ENCODE results near the gene FYN. TPM values are rescaled to one million over a fixed set of nuclear protein-coding genes. Genes with fewer than 3 reads are reported as not detected.
A peak's percentile ranks its signal among the peaks of the same experiment; 100 is the strongest.

Gene FYN
- total and polyA plus RNA-seq, 2 donors from 2014 or later, result 34.5 to 52.4 TPM

GRCh38 chr6:111759331-111759835 is 113.9 kb downstream of the FYN start:
- DNase-seq (no peak), FAIRE-seq (no peak)
- peak overlapping the region in 1 of 3 donors; percentile 0 for H3K4me3 ChIP-seq (ENCODE audit: low read length in 3 of 3)
- peak overlapping the region; percentile 13 to 38 for H3K27ac ChIP-seq (ENCODE audit: low read depth in 2 of 2, low read length in 2 of 2)
- peaks cover 3 to 9% (median 4%) of the 10 kb centered on the region in 3 donors for H3K4me1 ChIP-seq (ENCODE audit: control insufficient read depth in 2 of 3, insufficient read depth in 2 of 3, low read depth in 1 of 3, low read length in 3 of 3)
- H3K9me3 ChIP-seq (ENCODE audit: control insufficient read depth in 2 of 3, insufficient read depth in 1 of 3, low read length in 3 of 3), result no peaks in the 10 kb centered on the region
- TF ChIP-seq, protein P1, sequence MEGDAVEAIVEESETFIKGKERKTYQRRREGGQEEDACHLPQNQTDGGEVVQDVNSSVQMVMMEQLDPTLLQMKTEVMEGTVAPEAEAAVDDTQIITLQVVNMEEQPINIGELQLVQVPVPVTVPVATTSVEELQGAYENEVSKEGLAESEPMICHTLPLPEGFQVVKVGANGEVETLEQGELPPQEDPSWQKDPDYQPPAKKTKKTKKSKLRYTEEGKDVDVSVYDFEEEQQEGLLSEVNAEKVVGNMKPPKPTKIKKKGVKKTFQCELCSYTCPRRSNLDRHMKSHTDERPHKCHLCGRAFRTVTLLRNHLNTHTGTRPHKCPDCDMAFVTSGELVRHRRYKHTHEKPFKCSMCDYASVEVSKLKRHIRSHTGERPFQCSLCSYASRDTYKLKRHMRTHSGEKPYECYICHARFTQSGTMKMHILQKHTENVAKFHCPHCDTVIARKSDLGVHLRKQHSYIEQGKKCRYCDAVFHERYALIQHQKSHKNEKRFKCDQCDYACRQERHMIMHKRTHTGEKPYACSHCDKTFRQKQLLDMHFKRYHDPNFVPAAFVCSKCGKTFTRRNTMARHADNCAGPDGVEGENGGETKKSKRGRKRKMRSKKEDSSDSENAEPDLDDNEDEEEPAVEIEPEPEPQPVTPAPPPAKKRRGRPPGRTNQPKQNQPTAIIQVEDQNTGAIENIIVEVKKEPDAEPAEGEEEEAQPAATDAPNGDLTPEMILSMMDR (IDR thresholded peaks at IDR 0.05; ENCODE audit: borderline replicate concordance, extremely low read depth, insufficient read depth), result no peak
- intact Hi-C loops (cut with DNase I), result no loop called here
- H3K9ac ChIP-seq (ENCODE audit: low read length in 3 of 3), result no peak overlapping the region
- no peaks in the 10 kb centered on the region for H3K36me3 ChIP-seq (ENCODE audit: control insufficient read depth in 2 of 3, insufficient read depth in 3 of 3, low read length in 3 of 3)
- no peaks in the 10 kb centered on the region for H3K27me3 ChIP-seq (ENCODE audit: control insufficient read depth, insufficient read depth, low read length)

DNA sequence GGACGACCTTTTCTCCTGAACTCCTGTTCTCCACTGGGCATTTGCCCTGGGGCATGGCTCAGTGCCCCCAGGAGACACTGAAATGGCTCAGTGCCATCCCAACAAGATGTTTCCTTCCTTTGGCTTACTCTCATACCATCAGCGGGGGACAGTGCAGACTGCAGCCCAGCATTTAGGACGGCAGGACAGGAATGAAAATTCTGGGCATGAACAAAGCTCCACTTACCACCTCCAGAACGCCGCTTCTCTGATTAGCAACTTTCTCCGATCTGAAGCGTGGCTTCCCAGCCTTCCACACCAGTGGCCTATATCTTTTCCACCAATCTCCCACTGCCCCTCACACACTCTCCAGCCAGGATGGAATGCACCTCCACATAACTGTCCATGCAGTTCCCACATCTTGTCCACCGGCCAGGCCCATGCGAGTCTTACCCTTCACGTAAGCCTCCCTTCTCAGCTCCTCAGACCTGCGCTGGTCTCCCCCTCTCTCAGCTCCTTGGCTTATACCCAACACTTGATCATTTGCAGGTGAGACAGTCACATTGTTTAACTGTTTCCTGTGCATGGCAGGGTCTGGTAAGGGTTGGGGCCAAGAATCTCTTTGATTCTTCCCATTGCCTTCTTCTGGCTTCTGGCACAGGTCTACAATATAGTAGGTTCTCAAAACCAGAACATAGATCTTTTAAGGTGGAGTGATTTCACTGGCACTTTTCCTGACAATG is 114.5 kb downstream of the FYN start:
- H3K9me3 ChIP-seq (ENCODE audit: control insufficient read depth in 2 of 3, insufficient read depth in 1 of 3, low read length in 3 of 3), result no peaks in the 10 kb centered on the region
- H3K27me3 ChIP-seq (ENCODE audit: control insufficient read depth, insufficient read depth, low read length), result no peaks in the 10 kb centered on the region
- H3K27ac ChIP-seq (ENCODE audit: low read depth in 2 of 2, low read length in 2 of 2), result peak overlapping the region; percentile 48 to 49
- FAIRE-seq, result no peak
- H3K9ac ChIP-seq (ENCODE audit: low read length in 3 of 3), result no peak overlapping the region
- TF ChIP-seq, protein P1 (IDR thresholded peaks at IDR 0.05; ENCODE audit: borderline replicate concordance, extremely low read depth, insufficient read depth), result no peak
- intact Hi-C loops (cut with DNase I), result no loop called here
- peak overlapping the region in 1 of 3 donors; percentile 0 for H3K4me3 ChIP-seq (ENCODE audit: low read length in 3 of 3)
- no peaks in the 10 kb centered on the region for H3K36me3 ChIP-seq (ENCODE audit: control insufficient read depth in 2 of 3, insufficient read depth in 3 of 3, low read length in 3 of 3)
- peaks cover 2 to 9% (median 4%) of the 10 kb centered on the region in 3 donors for H3K4me1 ChIP-seq (ENCODE audit: control insufficient read depth in 2 of 3, insufficient read depth in 2 of 3, low read depth in 1 of 3, low read length in 3 of 3)
- DNase-seq, result no peak

- DNase-seq, result no peak
- intact Hi-C loops (cut with DNase I), result no loop called here
- peaks cover 0 to 4% (median 2%) of the 10 kb centered on the region in 3 donors for H3K4me1 ChIP-seq (ENCODE audit: control insufficient read depth in 2 of 3, insufficient read depth in 2 of 3, low read depth in 1 of 3, low read length in 3 of 3)
- no peaks in the 10 kb centered on the region for H3K9me3 ChIP-seq (ENCODE audit: control insufficient read depth in 2 of 3, insufficient read depth in 1 of 3, low read length in 3 of 3)
- no peaks in the 10 kb centered on the region for H3K36me3 ChIP-seq (ENCODE audit: control insufficient read depth in 2 of 3, insufficient read depth in 3 of 3, low read length in 3 of 3)
- H3K9ac ChIP-seq (ENCODE audit: low read length in 3 of 3), result no peak overlapping the region
- no peak overlapping the region for H3K4me3 ChIP-seq (ENCODE audit: low read length in 3 of 3)
- H3K27ac ChIP-seq (ENCODE audit: low read depth in 2 of 2, low read length in 2 of 2), result no peak overlapping the region
- TF ChIP-seq, protein P1 (IDR thresholded peaks at IDR 0.05; ENCODE audit: borderline replicate concordance, extremely low read depth, insufficient read depth), result no peak
- no peaks in the 10 kb centered on the region for H3K27me3 ChIP-seq (ENCODE audit: control insufficient read depth, insufficient read depth, low read length)
- no peak for FAIRE-seq
Observed at GRCh38 chr6:111757342-111757741, 115.9 kb downstream of the FYN start.
